ENCODE measurements around the gene BNC2. TPM values are rescaled to one million over a fixed set of nuclear protein-coding genes. Genes with fewer than 3 reads are reported as not detected.

BNC2 gene
- 15.7 TPM for total RNA-seq

GRCh38 chr9:16870596-16871335 is at the start of gene BNC2:
TSS of gene BNC2 (minus strand) at chr9:16870670. CDS start at chr9:16870648, 22 bp downstream.

Small RNAs within 50 kb of the gene (small RNA-seq; reads per million reads assigned to genes)
- not detected for gene LSM1P1 (ENCODE audit: low replicate concordance)

All from metanephros (tissue), 2 donors.